NCI-H2171 treated with DMSO at 0.1 percent for 48 hours (cell line): ENCODE results near the gene EVC.
"Not testable (repeated sequence)": the region's sequence is repeated elsewhere in the genome, so short reads cannot be mapped to it uniquely, and the experiment has no call there.

Experiments
- DNase-seq: peaks from one replicate; lab custom pipeline; 2025; lab: John Stamatoyannopoulos, UW

The EVC gene

GRCh38 chr4:5816101-5816500 lies 105.1 kb downstream of the EVC start:
- no peak for DNase-seq

- DNase-seq = no peak
Measured at GRCh38 chr4:5816851-5817375, 105.9 kb downstream of the EVC start.

- no peak for DNase-seq
Measured at GRCh38 chr4:5821665-5822358, 110.8 kb downstream of the EVC start.

- DNase-seq = no peak
Measured at GRCh38 chr4:5822619-5823018, 111.6 kb downstream of the EVC start.

GRCh38 chr4:5823542-5824211 lies 112.7 kb downstream of the EVC start:
- DNase-seq = no peak

- DNase-seq = no peak
Measured at GRCh38 chr4:5824227-5824626, 113.2 kb downstream of the EVC start.

- peak; percentile 5 for DNase-seq
Measured at GRCh38 chr4:5824635-5825034, 113.6 kb downstream of the EVC start.

- no peak for DNase-seq
Measured at GRCh38 chr4:5825321-5826041, 114.5 kb downstream of the EVC start.

GRCh38 chr4:5826437-5827107 lies 115.6 kb downstream of the EVC start:
- DNase-seq = no peak

GRCh38 chr4:5827108-5828004 lies 116.4 kb downstream of the EVC start:
- DNase-seq = no peak

GRCh38 chr4:5828005-5828391 lies 117.0 kb downstream of the EVC start:
- no peak for DNase-seq

GRCh38 chr4:5836943-5837342 lies 125.9 kb downstream of the EVC start:
- no peak for DNase-seq

GRCh38 chr4:5837483-5837882 lies 126.5 kb downstream of the EVC start:
- not testable (repeated sequence) for DNase-seq

GRCh38 chr4:5839332-5839731 lies 128.3 kb downstream of the EVC start:
- no peak for DNase-seq

GRCh38 chr4:5839751-5840674 lies 129.0 kb downstream of the EVC start:
- DNase-seq = no peak

GRCh38 chr4:5842456-5842855 lies 131.5 kb downstream of the EVC start:
- DNase-seq = no peak

GRCh38 chr4:5843573-5844530 lies 132.9 kb downstream of the EVC start:
- peak; percentile 70 for DNase-seq

- DNase-seq = peak; percentile 26
Measured at GRCh38 chr4:5845035-5845905, 134.3 kb downstream of the EVC start.
